Progenitor cell of endocrine pancreas (in vitro differentiated cells): ENCODE data around the gene DBT. TPM values are rescaled to one million over a fixed set of nuclear protein-coding genes. Genes with fewer than 3 reads are reported as not detected.
"Not testable (repeated sequence)": the region's sequence is repeated elsewhere in the genome, so short reads cannot be mapped to it uniquely, and the experiment has no call there.

Source experiments
- DNase-seq: peaks from one replicate; pipeline ENCODE4 v3.0.0; 2021; ENCODE audit warnings: low spot score; ENCODE audit not compliant: unreplicated experiment
- H3K27ac Mint-ChIP-seq: 2 replicates; pipeline ENCODE4 v1.8.0; 2021; ENCODE audit warnings: mild to moderate bottlenecking, moderate library complexity, mixed read lengths
- H3K27me3 Mint-ChIP-seq: 2 replicates; pipeline ENCODE4 v1.8.0; 2021; ENCODE audit warnings: mixed read lengths
- H3K36me3 Mint-ChIP-seq: 2 replicates; pipeline ENCODE4 v1.8.0; 2022; ENCODE audit warnings: mixed read lengths; ENCODE audit not compliant: insufficient read depth
- H3K4me1 Mint-ChIP-seq: 2 replicates; pipeline ENCODE4 v1.8.0; 2021; ENCODE audit warnings: low read depth, mixed read lengths
- H3K4me3 Mint-ChIP-seq: 2 replicates; pipeline ENCODE4 v1.8.0; 2021; ENCODE audit warnings: low read depth, mild to moderate bottlenecking, moderate library complexity, mixed read lengths
- H3K9me3 Mint-ChIP-seq: 2 replicates; pipeline ENCODE4 v1.8.0; 2021; ENCODE audit warnings: low read depth, mixed read lengths
- total RNA-seq: library from RNA; stranded (reverse); gene quantifications from 2 replicates; pipeline ENCODE4 v1.2.1, GENCODE V29; 2021
- TF ChIP-seq, protein P1 (sequence below): fragments of 200-600 bp; sonication (generic); IDR thresholded peaks from one replicate; pipeline ENCODE4 v1.5.0; 2021; ENCODE audit warnings: antibody characterized with exemption, mild to moderate bottlenecking; ENCODE audit not compliant: unreplicated experiment

The DBT gene
- total RNA-seq, 1 donor from 2014 or later = 20.4 TPM

DNA sequence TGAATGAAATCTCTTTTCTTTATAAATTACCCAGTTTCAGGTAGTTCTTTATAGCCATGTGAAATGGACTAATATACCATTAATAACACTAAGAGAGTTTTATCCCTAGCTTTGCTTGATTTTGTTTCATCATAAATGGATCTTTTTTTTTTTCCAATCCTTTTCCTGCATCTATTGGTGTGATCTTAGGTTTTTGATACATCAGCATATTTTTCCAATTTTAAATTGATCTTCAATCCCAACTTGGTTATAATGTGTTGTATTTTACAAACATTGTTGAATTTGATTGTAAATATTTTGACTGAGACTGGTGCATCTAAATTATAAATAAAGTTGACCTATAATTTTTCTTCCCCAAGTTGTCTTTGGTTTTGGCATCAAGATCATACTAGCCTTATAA is 12.1 kb upstream of the DBT start:
- Mint-ChIP-seq H3K36me3 (peaks cover 23% of the 10 kb centered on the region), H3K4me1 (peaks cover 6% of the 10 kb centered on the region)

DNA sequence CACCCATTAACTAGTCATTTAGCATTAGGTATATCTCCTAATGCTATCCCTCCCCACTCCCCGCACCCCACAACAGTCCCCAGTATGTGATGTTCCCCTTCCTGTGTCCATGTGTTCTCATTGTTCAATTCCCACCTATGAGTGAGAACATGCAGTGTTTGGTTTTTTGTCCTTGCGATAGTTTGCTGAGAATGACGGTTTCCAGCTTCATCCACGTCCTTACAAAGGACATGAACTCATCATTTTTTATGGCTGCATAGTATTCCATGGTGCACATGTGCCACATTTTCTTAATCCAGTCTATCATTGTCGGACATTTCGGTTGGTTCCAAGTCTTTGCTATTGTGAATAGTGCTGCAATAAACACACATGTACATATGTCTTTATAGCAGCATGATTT is 8.8 kb upstream of the DBT start:
- not testable (repeated sequence) for H3K36me3 Mint-ChIP-seq, H3K4me3 Mint-ChIP-seq, H3K27ac Mint-ChIP-seq, DNase-seq, H3K27me3 Mint-ChIP-seq, H3K4me1 Mint-ChIP-seq
- peaks cover 14% of the 10 kb centered on the region for H3K9me3 Mint-ChIP-seq

More for the DNA sequence above, 12.1 kb upstream of the DBT start:
- Mint-ChIP-seq H3K27ac (no peak overlapping the region), H3K4me3 (no peak overlapping the region), H3K9me3 (peaks cover 25% of the 10 kb centered on the region), H3K27me3 (no peaks in the 10 kb centered on the region)
- TF ChIP-seq, protein P1, sequence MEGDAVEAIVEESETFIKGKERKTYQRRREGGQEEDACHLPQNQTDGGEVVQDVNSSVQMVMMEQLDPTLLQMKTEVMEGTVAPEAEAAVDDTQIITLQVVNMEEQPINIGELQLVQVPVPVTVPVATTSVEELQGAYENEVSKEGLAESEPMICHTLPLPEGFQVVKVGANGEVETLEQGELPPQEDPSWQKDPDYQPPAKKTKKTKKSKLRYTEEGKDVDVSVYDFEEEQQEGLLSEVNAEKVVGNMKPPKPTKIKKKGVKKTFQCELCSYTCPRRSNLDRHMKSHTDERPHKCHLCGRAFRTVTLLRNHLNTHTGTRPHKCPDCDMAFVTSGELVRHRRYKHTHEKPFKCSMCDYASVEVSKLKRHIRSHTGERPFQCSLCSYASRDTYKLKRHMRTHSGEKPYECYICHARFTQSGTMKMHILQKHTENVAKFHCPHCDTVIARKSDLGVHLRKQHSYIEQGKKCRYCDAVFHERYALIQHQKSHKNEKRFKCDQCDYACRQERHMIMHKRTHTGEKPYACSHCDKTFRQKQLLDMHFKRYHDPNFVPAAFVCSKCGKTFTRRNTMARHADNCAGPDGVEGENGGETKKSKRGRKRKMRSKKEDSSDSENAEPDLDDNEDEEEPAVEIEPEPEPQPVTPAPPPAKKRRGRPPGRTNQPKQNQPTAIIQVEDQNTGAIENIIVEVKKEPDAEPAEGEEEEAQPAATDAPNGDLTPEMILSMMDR = no peak
- no peak for DNase-seq

DNA sequence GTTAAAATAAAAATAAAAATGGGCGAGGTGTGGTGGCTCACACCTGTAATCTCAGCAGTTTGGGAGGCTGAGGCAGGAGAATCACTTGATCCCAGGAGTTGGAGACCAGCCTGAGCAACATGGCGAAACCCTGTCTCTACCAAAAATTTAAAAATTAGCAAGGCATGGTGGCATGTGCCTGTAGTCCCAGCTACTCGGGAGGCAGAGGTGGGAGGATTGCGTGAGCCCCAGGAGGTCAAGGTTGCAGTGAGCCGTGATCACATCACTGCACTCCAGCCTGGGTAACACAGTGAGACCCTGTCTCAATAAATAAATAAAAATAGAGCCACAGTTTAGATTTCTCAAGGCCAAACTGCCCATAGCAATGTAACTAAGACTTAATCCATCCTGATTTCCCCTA is 6.6 kb upstream of the DBT start:
- not testable (repeated sequence) for DNase-seq, H3K27ac Mint-ChIP-seq, H3K4me3 Mint-ChIP-seq, H3K9me3 Mint-ChIP-seq, H3K36me3 Mint-ChIP-seq, H3K27me3 Mint-ChIP-seq
- H3K4me1 Mint-ChIP-seq = peaks cover 13% of the 10 kb centered on the region

DNA sequence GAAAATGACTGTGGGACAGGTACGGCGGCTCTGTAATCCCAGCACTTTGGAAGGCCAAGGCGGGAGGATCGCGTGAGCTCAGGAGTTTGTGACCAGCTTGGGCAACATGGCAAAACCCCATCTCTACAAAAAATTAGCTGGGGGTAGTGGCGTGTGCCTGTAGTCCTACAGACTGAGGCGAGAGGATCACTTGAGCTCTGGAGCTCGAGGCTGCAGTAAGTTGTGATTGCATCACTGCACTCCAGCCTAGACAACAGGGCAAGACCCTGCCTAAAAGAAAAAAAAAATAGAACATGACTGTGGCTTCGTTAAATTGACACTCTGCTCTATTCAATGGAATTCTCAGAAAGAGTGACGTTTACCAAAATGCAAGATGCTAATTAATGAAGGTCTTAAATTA is 3.9 kb upstream of the DBT start:
- Mint-ChIP-seq H3K27ac (no peak overlapping the region), H3K36me3 (no peaks in the 10 kb centered on the region), H3K4me1 (peaks cover 13% of the 10 kb centered on the region), H3K27me3 (no peaks in the 10 kb centered on the region), H3K4me3 (no peak overlapping the region), H3K9me3 (no peaks in the 10 kb centered on the region)
- TF ChIP-seq, protein P1 = no peak
- DNase-seq = no peak

DNA sequence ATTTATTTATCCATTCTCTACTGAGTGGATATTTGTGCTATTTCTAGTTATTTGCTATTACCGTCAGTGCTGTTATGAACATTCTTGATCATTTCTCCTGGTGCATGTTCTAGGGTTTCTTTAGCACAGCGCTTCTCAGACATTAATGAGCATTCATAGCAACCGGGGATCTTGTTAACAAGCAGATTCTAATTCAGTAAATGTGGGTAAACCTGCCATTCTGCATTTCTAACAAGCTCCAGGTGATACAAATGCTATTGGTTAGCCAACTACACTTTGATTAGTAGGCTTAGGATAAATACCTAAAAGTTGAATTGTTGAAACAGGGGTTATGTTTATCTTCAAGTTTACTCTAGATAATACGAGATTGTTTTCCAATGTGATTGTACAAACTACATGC is 3.3 kb upstream of the DBT start:
- H3K4me3 Mint-ChIP-seq = no peak overlapping the region
- no peaks in the 10 kb centered on the region for H3K27me3 Mint-ChIP-seq
- H3K27ac Mint-ChIP-seq = peak overlapping the region; percentile 18
- H3K4me1 Mint-ChIP-seq = peaks cover 13% of the 10 kb centered on the region
- no peaks in the 10 kb centered on the region for H3K9me3 Mint-ChIP-seq
- TF ChIP-seq, protein P1 = no peak
- no peak for DNase-seq
- no peaks in the 10 kb centered on the region for H3K36me3 Mint-ChIP-seq

DNA sequence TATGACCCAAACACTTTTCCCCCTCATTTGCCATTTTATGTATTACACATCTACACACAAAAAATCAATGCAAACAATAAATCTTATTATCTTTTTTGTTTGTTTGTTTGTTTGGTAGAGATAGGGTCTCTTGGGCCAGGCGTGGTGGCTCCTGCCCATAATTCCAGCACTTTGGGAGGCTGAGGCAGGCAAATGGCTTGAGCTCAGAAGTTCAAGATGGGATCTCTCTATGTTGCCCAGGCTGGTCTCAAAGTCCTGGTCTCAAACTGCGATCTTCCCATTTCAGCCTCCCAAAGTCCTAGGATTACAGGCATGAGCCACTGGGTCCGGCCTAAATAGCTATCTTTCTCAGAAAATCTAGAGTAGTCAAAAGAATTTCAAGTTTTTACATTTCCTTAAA is 1.2 kb upstream of the DBT start:
- H3K27ac Mint-ChIP-seq = no peak overlapping the region
- TF ChIP-seq, protein P1 = no peak
- H3K36me3 Mint-ChIP-seq = no peaks in the 10 kb centered on the region
- no peaks in the 10 kb centered on the region for H3K9me3 Mint-ChIP-seq
- no peak for DNase-seq
- H3K27me3 Mint-ChIP-seq = no peaks in the 10 kb centered on the region
- peaks cover 18% of the 10 kb centered on the region for H3K4me1 Mint-ChIP-seq
- H3K4me3 Mint-ChIP-seq = no peak overlapping the region
